HepG2 (cell line): ENCODE measurements around the gene RHBDL1. TPM values are rescaled to one million over a fixed set of nuclear protein-coding genes. Genes with fewer than 3 reads are reported as not detected.
A peak's percentile ranks its signal among the peaks of the same experiment; 100 is the strongest.

ENCODE experiments used
- E2F1 ChIP-seq: sonication (generic); formaldehyde crosslinking; IDR thresholded peaks from 2 replicates; pipeline ENCODE4 v1.5.0; 2020; ENCODE audit warnings: missing genetic modification reagents
- KLF6 ChIP-seq: IDR thresholded peaks from 2 replicates; pipeline ENCODE4 v1.8.0; 2016; ENCODE audit warnings: missing biosample characterization, missing genetic modification reagents
- MEIS1 ChIP-seq: sonication (generic); formaldehyde crosslinking; IDR thresholded peaks from 2 replicates; pipeline ENCODE4 v1.9.0; 2021; ENCODE audit warnings: mild to moderate bottlenecking, missing genetic modification reagents, moderate library complexity, borderline replicate concordance
- PHF5A ChIP-seq: IDR thresholded peaks from one replicate; pipeline ENCODE4 v1.6.1; 2018; ENCODE audit warnings: low read depth, missing genetic modification reagents; ENCODE audit not compliant: unreplicated experiment
- SAFB2 ChIP-seq: sonication (generic); formaldehyde crosslinking; IDR thresholded peaks from 2 replicates; pipeline ENCODE4 v1.5.1; 2020; ENCODE audit warnings: missing genetic modification reagents, low read depth, mild to moderate bottlenecking, borderline replicate concordance
- ZNF264 ChIP-seq: sonication (generic); formaldehyde crosslinking; IDR thresholded peaks from 2 replicates; pipeline ENCODE4 v1.4.0; 2020; ENCODE audit warnings: missing genetic modification reagents
- ZNF687 ChIP-seq: sonication (generic); formaldehyde crosslinking; IDR thresholded peaks from 2 replicates; pipeline ENCODE4 v1.5.1; 2020; ENCODE audit warnings: mild to moderate bottlenecking, missing genetic modification reagents, moderate library complexity
- polyA plus RNA-seq, 8 experiments: library from polyadenylated mRNA; depleted of rRNA in 3 of 8; stranded (reverse) in 7 of 8; unstranded in 1 of 8; fragments of >200 nt; fragmentation: Illumina TruSeq in 4 of 8; extraction: Trizol in 4 of 8; gene quantifications; 2 replicates each; pipeline versions ENCODE4 v1.2.1 to v1.2.3, GENCODE V29; 2011 to 2016; ENCODE audit warnings: low read depth in 4 of 8, missing spikeins in 1 of 8, mixed read lengths in 1 of 8; ENCODE audit not compliant: insufficient read depth in 1 of 8
- total RNA-seq, 5 experiments: library from RNA; depleted of rRNA; stranded (reverse); fragments of >200 nt; fragmentation: Illumina TruSeq; extraction: Trizol; gene quantifications; 2 replicates each; pipeline ENCODE4 v1.2.3, GENCODE V29; 2016; ENCODE audit warnings: low read depth in 1 of 5
- TF ChIP-seq, protein P1 (sequence below): sonication (generic); formaldehyde crosslinking; IDR thresholded peaks from 2 replicates; pipeline ENCODE4 v1.4.0; 2020; ENCODE audit warnings: missing genetic modification reagents, borderline replicate concordance
- TF ChIP-seq, protein P2 (sequence below): sonication (generic); formaldehyde crosslinking; IDR thresholded peaks from 2 replicates; pipeline ENCODE4 v1.9.0; 2021; ENCODE audit warnings: mild to moderate bottlenecking, missing genetic modification reagents
- TF ChIP-seq, protein P3 (sequence below): sonication (generic); formaldehyde crosslinking; conservative IDR thresholded peaks from 2 replicates; pipeline ENCODE4 v1.4.0; 2020; ENCODE audit warnings: missing genetic modification reagents

RHBDL1 gene
- total and polyA plus RNA-seq, 2 of the 13 experiments (the other 11 are each of a cell fraction or from before 2014, with no cell fraction given): 1.8 to 3.8 TPM

DNA sequence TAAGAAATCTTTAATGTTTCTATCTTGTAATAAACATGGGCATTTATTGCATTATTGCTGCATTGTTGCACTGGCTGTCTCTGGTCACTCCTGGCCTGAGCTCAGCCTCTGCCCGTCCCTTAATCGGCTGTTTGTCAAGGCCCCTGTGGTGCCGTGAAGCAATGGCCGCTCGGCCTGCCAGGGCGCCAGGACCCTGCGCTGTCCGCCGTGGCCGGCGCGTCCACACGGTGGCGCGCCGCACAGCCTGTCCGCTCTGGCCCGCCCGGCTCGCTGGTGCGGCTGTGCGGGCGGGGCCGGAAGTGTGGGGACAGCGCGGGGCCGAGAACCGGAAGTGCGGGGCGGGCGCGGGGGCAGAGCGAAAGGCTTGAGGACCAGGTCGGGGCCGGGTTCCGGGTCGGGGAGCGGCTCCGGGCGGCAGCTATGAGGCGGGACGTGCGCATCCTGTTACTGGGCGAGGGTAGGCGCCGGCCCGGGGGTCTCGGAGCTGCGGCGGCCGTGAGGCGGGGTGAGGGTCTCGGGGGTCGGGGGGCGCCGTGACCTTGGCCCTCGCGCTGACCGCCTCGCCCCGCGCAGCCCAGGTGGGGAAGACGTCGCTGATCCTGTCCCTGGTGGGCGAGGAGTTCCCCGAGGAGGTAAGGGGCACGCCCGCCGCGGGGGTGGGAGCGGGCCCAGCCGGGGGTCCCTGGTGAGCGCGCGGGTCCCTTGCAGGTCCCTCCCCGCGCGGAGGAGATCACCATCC, 7.5 kb upstream of the RHBDL1 start, which contains the start of gene RHOT2 (continued):
- TF ChIP-seq, protein P1, sequence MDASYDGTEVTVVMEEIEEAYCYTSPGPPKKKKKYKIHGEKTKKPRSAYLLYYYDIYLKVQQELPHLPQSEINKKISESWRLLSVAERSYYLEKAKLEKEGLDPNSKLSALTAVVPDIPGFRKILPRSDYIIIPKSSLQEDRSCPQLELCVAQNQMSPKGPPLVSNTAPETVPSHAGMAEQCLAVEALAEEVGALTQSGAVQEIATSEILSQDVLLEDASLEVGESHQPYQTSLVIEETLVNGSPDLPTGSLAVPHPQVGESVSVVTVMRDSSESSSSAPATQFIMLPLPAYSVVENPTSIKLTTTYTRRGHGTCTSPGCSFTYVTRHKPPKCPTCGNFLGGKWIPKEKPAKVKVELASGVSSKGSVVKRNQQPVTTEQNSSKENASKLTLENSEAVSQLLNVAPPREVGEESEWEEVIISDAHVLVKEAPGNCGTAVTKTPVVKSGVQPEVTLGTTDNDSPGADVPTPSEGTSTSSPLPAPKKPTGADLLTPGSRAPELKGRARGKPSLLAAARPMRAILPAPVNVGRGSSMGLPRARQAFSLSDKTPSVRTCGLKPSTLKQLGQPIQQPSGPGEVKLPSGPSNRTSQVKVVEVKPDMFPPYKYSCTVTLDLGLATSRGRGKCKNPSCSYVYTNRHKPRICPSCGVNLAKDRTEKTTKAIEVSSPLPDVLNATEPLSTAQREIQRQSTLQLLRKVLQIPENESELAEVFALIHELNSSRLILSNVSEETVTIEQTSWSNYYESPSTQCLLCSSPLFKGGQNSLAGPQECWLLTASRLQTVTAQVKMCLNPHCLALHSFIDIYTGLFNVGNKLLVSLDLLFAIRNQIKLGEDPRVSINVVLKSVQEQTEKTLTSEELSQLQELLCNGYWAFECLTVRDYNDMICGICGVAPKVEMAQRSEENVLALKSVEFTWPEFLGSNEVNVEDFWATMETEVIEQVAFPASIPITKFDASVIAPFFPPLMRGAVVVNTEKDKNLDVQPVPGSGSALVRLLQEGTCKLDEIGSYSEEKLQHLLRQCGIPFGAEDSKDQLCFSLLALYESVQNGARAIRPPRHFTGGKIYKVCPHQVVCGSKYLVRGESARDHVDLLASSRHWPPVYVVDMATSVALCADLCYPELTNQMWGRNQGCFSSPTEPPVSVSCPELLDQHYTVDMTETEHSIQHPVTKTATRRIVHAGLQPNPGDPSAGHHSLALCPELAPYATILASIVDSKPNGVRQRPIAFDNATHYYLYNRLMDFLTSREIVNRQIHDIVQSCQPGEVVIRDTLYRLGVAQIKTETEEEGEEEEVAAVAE: no peak
- 0 out of 2 replicates have a peak, but pooled peaks have one; percentile 58 for TF ChIP-seq KLF6 (CRISPR knock-in tag)
- TF ChIP-seq, protein P2, sequence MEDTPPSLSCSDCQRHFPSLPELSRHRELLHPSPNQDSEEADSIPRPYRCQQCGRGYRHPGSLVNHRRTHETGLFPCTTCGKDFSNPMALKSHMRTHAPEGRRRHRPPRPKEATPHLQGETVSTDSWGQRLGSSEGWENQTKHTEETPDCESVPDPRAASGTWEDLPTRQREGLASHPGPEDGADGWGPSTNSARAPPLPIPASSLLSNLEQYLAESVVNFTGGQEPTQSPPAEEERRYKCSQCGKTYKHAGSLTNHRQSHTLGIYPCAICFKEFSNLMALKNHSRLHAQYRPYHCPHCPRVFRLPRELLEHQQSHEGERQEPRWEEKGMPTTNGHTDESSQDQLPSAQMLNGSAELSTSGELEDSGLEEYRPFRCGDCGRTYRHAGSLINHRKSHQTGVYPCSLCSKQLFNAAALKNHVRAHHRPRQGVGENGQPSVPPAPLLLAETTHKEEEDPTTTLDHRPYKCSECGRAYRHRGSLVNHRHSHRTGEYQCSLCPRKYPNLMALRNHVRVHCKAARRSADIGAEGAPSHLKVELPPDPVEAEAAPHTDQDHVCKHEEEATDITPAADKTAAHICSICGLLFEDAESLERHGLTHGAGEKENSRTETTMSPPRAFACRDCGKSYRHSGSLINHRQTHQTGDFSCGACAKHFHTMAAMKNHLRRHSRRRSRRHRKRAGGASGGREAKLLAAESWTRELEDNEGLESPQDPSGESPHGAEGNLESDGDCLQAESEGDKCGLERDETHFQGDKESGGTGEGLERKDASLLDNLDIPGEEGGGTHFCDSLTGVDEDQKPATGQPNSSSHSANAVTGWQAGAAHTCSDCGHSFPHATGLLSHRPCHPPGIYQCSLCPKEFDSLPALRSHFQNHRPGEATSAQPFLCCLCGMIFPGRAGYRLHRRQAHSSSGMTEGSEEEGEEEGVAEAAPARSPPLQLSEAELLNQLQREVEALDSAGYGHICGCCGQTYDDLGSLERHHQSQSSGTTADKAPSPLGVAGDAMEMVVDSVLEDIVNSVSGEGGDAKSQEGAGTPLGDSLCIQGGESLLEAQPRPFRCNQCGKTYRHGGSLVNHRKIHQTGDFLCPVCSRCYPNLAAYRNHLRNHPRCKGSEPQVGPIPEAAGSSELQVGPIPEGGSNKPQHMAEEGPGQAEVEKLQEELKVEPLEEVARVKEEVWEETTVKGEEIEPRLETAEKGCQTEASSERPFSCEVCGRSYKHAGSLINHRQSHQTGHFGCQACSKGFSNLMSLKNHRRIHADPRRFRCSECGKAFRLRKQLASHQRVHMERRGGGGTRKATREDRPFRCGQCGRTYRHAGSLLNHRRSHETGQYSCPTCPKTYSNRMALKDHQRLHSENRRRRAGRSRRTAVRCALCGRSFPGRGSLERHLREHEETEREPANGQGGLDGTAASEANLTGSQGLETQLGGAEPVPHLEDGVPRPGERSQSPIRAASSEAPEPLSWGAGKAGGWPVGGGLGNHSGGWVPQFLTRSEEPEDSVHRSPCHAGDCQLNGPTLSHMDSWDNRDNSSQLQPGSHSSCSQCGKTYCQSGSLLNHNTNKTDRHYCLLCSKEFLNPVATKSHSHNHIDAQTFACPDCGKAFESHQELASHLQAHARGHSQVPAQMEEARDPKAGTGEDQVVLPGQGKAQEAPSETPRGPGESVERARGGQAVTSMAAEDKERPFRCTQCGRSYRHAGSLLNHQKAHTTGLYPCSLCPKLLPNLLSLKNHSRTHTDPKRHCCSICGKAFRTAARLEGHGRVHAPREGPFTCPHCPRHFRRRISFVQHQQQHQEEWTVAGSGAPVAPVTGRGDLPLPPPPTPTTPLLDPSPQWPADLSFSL (CRISPR knock-in tag): no peak
- peak; percentile 88 for TF ChIP-seq SAFB2 (CRISPR knock-in tag)
- TF ChIP-seq, protein P3, sequence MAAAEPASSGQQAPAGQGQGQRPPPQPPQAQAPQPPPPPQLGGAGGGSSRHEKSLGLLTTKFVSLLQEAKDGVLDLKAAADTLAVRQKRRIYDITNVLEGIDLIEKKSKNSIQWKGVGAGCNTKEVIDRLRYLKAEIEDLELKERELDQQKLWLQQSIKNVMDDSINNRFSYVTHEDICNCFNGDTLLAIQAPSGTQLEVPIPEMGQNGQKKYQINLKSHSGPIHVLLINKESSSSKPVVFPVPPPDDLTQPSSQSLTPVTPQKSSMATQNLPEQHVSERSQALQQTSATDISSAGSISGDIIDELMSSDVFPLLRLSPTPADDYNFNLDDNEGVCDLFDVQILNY (CRISPR knock-in tag): 0 out of 2 replicates have a peak, but pooled peaks have one; percentile 13
- TF ChIP-seq ZNF687 (CRISPR knock-in tag): peak; percentile 88
- peak; percentile 18; the same call in 1 of the 2 replicates for TF ChIP-seq E2F1 (CRISPR knock-in tag)
- TF ChIP-seq MEIS1 (CRISPR knock-in tag): no peak
- TF ChIP-seq PHF5A: peak; percentile 97
- TF ChIP-seq ZNF264 (CRISPR knock-in tag): 0 out of 2 replicates have a peak, but pooled peaks have one; percentile 13
